Progenitor cell of endocrine pancreas (in vitro differentiated cells): ENCODE data around the gene MAP2K1. TPM values are rescaled to one million over a fixed set of nuclear protein-coding genes. Genes with fewer than 3 reads are reported as not detected.
"Not testable (repeated sequence)": the region's sequence is repeated elsewhere in the genome, so short reads cannot be mapped to it uniquely, and the experiment has no call there.

Experiments
- DNase-seq: peaks from one replicate; pipeline ENCODE4 v3.0.0; 2021; ENCODE audit warnings: low spot score; ENCODE audit not compliant: unreplicated experiment
- H3K27ac Mint-ChIP-seq: 2 replicates; pipeline ENCODE4 v1.8.0; 2021; ENCODE audit warnings: mild to moderate bottlenecking, moderate library complexity, mixed read lengths
- H3K27me3 Mint-ChIP-seq: 2 replicates; pipeline ENCODE4 v1.8.0; 2021; ENCODE audit warnings: mixed read lengths
- H3K36me3 Mint-ChIP-seq: 2 replicates; pipeline ENCODE4 v1.8.0; 2022; ENCODE audit warnings: mixed read lengths; ENCODE audit not compliant: insufficient read depth
- H3K4me1 Mint-ChIP-seq: 2 replicates; pipeline ENCODE4 v1.8.0; 2021; ENCODE audit warnings: low read depth, mixed read lengths
- H3K4me3 Mint-ChIP-seq: 2 replicates; pipeline ENCODE4 v1.8.0; 2021; ENCODE audit warnings: low read depth, mild to moderate bottlenecking, moderate library complexity, mixed read lengths
- H3K9me3 Mint-ChIP-seq: 2 replicates; pipeline ENCODE4 v1.8.0; 2021; ENCODE audit warnings: low read depth, mixed read lengths
- CTCF ChIP-seq: fragments of 200-600 bp; sonication (generic); IDR thresholded peaks from one replicate; pipeline ENCODE4 v1.5.0; 2021; ENCODE audit warnings: antibody characterized with exemption, mild to moderate bottlenecking; ENCODE audit not compliant: unreplicated experiment
- long read RNA-seq: library from polyadenylated mRNA; unstranded; transcript quantifications from one replicate; pipeline ENCODE4 v2.0.0, GENCODE V29; 2020
- total RNA-seq: library from RNA; stranded (reverse); gene quantifications from 2 replicates; pipeline ENCODE4 v1.2.1, GENCODE V29; 2021

Gene MAP2K1
- 28.6 TPM in 2 replicates for total RNA-seq
- long read RNA-seq, partial matches to known transcripts: 4 of 6 reads
- long read RNA-seq, other reads (novel, unspliced or antisense): 2 of 6 reads

- H3K27me3 Mint-ChIP-seq: no peaks in the 10 kb centered on the region
Measured at GRCh38 chr15:66386204-66387123, at the start of gene MAP2K1. Gene MAP2K1, plus strand, starts transcription at chr15:66386912. Its CDS starts 436 bp downstream, at chr15:66387348.

GRCh38 chr15:66348530-66348929 lies 38.2 kb upstream of the MAP2K1 start:
- not testable (repeated sequence) for H3K27ac Mint-ChIP-seq, DNase-seq, H3K27me3 Mint-ChIP-seq, H3K4me3 Mint-ChIP-seq, H3K4me1 Mint-ChIP-seq, H3K9me3 Mint-ChIP-seq
- H3K36me3 Mint-ChIP-seq: peaks cover 16% of the 10 kb centered on the region

More at GRCh38 chr15:66386204-66387123, at the start of gene MAP2K1:
- Mint-ChIP-seq H3K4me3 (peak within 1 kb of the TSS; percentile 86), H3K27ac (peak within 1 kb of the TSS; percentile 97), H3K9me3 (no peaks in the 10 kb centered on the region), H3K4me1 (peaks cover 10% of the 10 kb centered on the region), H3K36me3 (no peaks in the 10 kb centered on the region)
- DNase-seq: peak; percentile 96
- peak; percentile 73 for TF ChIP-seq CTCF

- Mint-ChIP-seq H3K4me3 (peak overlapping the region; percentile 83), H3K9me3 (no peaks in the 10 kb centered on the region), H3K27me3 (no peaks in the 10 kb centered on the region), H3K27ac (peak overlapping the region; percentile 94), H3K36me3 (peaks cover 8% of the 10 kb centered on the region), H3K4me1 (peaks cover 4% of the 10 kb centered on the region)
- TF ChIP-seq CTCF: no peak
- no peak for DNase-seq
Measured at GRCh38 chr15:66356077-66356358, 30.7 kb upstream of the MAP2K1 start.

GRCh38 chr15:66356359-66357236 lies 30.1 kb upstream of the MAP2K1 start, which contains the start of gene TIPIN:
Gene TIPIN, minus strand, starts transcription at chr15:66356685. Its CDS starts 3,738 bp downstream, at chr15:66352947.
- peak; percentile 87 for DNase-seq
- no peak for TF ChIP-seq CTCF
- H3K36me3 Mint-ChIP-seq: peaks cover 8% of the 10 kb centered on the region
- no peaks in the 10 kb centered on the region for H3K9me3 Mint-ChIP-seq
- H3K4me1 Mint-ChIP-seq: peaks cover 4% of the 10 kb centered on the region
- H3K4me3 Mint-ChIP-seq: peak within 1 kb of the TSS; percentile 83
- peak within 1 kb of the TSS; percentile 94 for H3K27ac Mint-ChIP-seq
- no peaks in the 10 kb centered on the region for H3K27me3 Mint-ChIP-seq

GRCh38 chr15:66359740-66360139 lies 27.0 kb upstream of the MAP2K1 start:
- TF ChIP-seq CTCF: no peak
- DNase-seq: no peak
- Mint-ChIP-seq H3K36me3 (no peaks in the 10 kb centered on the region), H3K4me3 (no peak overlapping the region), H3K9me3 (no peaks in the 10 kb centered on the region), H3K4me1 (peaks cover 5% of the 10 kb centered on the region), H3K27me3 (no peaks in the 10 kb centered on the region), H3K27ac (no peak overlapping the region)

GRCh38 chr15:66361745-66362460 lies 24.8 kb upstream of the MAP2K1 start:
- H3K27ac Mint-ChIP-seq, H3K4me1 Mint-ChIP-seq, H3K4me3 Mint-ChIP-seq, H3K36me3 Mint-ChIP-seq, H3K27me3 Mint-ChIP-seq, H3K9me3 Mint-ChIP-seq, DNase-seq: not testable (repeated sequence)
